Ovary (tissue), 9 donors: ENCODE measurements around the gene ITPR3. TPM values are rescaled to one million over a fixed set of nuclear protein-coding genes. Genes with fewer than 3 reads are reported as not detected.

Source experiments
- DNase-seq, 5 donors: peaks; one replicate each; pipeline ENCODE4 v3.0.0-alpha.2; 2019 to 2020
- H3K27ac ChIP-seq, 2 donors: fragments of 200-600 bp; one replicate each; pipeline versions ENCODE4 v1.5.1 to v1.8.0; 2019 to 2022
- H3K27me3 ChIP-seq: fragments of 200-600 bp; one replicate; pipeline ENCODE4 v1.8.0; 2022
- H3K36me3 ChIP-seq: fragments of 200-600 bp; sonication (generic); one replicate; pipeline ENCODE4 v1.5.1; 2019
- H3K4me1 ChIP-seq: one replicate; pipeline ENCODE4 v1.8.1; 2013; ENCODE audit warnings: mild to moderate bottlenecking, moderate library complexity; ENCODE audit not compliant: insufficient read depth
- H3K4me3 ChIP-seq: fragments of 200-600 bp; sonication (generic); one replicate; pipeline ENCODE4 v1.5.1; 2017
- H3K9me3 ChIP-seq, 2 donors: fragments of 200-600 bp in 1 of 2; sonication (generic) in 1 of 2; one replicate each; pipeline versions ENCODE4 v1.5.1 to v1.8.1; 2013 to 2019; ENCODE audit warnings: mild to moderate bottlenecking in 1 of 2, moderate library complexity in 1 of 2
- EP300 ChIP-seq: sonication (generic); formaldehyde crosslinking; IDR thresholded peaks from one replicate; pipeline ENCODE4 v1.6.1; 2017; ENCODE audit warnings: antibody characterized with exemption
- POLR2A ChIP-seq: fragments of 450-650 bp; IDR thresholded peaks from one replicate; pipeline ENCODE4 v1.6.1; 2017; ENCODE audit warnings: antibody characterized with exemption, mild to moderate bottlenecking, moderate library complexity
- WGBS, 3 donors: extraction: QIAGEN DNeasy Blood & Tissue Kit in 1 of 3; methylation state at CpG; one replicate each; pipeline versions ENCODE4 v1.1.5 to v1.1.7; 2013 to 2017; 5-methylcytosine and 5-hydroxymethylcytosine counted together
- intact Hi-C, 4 donors: fragments of 100-400 bp; cut with DNase I; formaldehyde crosslinking; loops; one replicate each; pipeline versions ENCODE4 v1.11.0 to v1.15.1; 2022 to 2023
- polyA plus RNA-seq, 2 donors: library from polyadenylated mRNA; stranded (reverse); fragments of 200-250 nt in 1 of 2; fragments of 350-450 nt in 1 of 2; fragmentation: Illumina TruSeq in 1 of 2; extraction: RNeasy Lipid Tissue Mini Kit (QIAGEN cat#74804) in 1 of 2; gene quantifications; one replicate each; pipeline ENCODE4 v1.2.3, GENCODE V29; 2013 to 2014
- total RNA-seq, 7 donors: library from RNA; depleted of rRNA in 2 of 7; stranded (reverse); fragments of >200 nt in 2 of 7; fragmentation: NEBNext Ultra II Directional in 3 of 7; extraction: Animal tissue kit (Norgen Biotek cat#: 25700) in 3 of 7; gene quantifications; one replicate each; pipeline versions ENCODE4 v1.1.0 to v1.2.4, GENCODE V29; 2016 to 2023
- TF ChIP-seq, protein P1 (sequence below), 3 donors: fragments of 450-650 bp in 2 of 3; fragments of 200-600 bp in 1 of 3; IDR thresholded peaks; one replicate each; pipeline versions ENCODE4 v1.5.1 to v1.8.0; 2016 to 2022; ENCODE audit warnings: antibody characterized with exemption in 3 of 3, mild to moderate bottlenecking in 1 of 3
- donor health status: DM: no; HTN: no; CAD: no; lungs with moderate emphysema.
- donor health status: DM: no; HTN: no; CAD: no.
- donor health status: Bipolar disorder and iron deficiency.
- donor health status: DM: yes; HTN: yes; CAD: no.
- donor health status: DM: no; HTN: no; CAD: no.
- donor health status: DM: yes; HTN: yes; CAD: no.

Gene ITPR3
- total and polyA plus RNA-seq, 9 donors, result 3.6 to 31.1 (median 11.7) TPM

DNA sequence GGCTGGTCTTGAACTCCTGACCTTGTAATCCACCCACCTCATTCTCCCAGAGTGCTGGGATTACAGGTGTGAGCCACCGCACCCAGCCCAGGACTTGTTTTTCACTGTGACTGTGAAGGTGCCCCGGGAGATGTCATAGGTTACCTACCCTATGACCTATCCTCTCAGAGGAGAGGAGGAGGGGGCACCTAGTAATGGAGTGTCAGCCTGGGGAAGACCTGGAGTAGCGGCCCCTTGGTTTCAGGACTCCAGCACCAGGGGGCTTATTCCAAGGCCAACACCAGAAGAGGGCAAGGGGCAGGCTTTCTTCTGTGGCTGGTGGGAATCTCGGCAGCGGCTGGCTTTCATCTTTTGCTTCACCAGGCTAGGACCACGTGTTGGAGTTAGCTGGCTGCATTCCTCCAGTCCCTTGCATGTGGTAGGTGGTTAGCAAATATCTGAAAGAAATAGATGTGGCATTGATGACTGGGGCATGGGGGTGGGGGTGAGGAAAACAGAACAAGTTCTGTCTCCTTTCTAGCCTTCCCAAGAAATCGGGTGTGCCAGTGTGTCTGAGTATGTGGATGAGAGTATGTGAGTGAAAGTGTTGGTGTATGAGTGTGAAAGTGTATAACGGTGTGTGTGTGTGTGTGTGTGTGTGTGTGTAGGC is 7.9 kb upstream of the ITPR3 start:
- no peak for DNase-seq
- Histone ChIP-seq H3K27ac (no peak overlapping the region), H3K36me3 (no peaks in the 10 kb centered on the region), H3K4me3 (no peak overlapping the region), H3K27me3 (no peaks in the 10 kb centered on the region), H3K4me1 (no peaks in the 10 kb centered on the region), H3K9me3 (no peaks in the 10 kb centered on the region)
- WGBS, 3 donors, result 78 to 82% (median 79%) methylated on average over 8 of the region's 8 CpGs
- intact Hi-C loops, result no loop called here
- TF ChIP-seq EP300, result no peak
- TF ChIP-seq, protein P1, sequence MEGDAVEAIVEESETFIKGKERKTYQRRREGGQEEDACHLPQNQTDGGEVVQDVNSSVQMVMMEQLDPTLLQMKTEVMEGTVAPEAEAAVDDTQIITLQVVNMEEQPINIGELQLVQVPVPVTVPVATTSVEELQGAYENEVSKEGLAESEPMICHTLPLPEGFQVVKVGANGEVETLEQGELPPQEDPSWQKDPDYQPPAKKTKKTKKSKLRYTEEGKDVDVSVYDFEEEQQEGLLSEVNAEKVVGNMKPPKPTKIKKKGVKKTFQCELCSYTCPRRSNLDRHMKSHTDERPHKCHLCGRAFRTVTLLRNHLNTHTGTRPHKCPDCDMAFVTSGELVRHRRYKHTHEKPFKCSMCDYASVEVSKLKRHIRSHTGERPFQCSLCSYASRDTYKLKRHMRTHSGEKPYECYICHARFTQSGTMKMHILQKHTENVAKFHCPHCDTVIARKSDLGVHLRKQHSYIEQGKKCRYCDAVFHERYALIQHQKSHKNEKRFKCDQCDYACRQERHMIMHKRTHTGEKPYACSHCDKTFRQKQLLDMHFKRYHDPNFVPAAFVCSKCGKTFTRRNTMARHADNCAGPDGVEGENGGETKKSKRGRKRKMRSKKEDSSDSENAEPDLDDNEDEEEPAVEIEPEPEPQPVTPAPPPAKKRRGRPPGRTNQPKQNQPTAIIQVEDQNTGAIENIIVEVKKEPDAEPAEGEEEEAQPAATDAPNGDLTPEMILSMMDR (IDR thresholded peaks at IDR 0.05), result no peak
- TF ChIP-seq POLR2A, result no peak

DNA sequence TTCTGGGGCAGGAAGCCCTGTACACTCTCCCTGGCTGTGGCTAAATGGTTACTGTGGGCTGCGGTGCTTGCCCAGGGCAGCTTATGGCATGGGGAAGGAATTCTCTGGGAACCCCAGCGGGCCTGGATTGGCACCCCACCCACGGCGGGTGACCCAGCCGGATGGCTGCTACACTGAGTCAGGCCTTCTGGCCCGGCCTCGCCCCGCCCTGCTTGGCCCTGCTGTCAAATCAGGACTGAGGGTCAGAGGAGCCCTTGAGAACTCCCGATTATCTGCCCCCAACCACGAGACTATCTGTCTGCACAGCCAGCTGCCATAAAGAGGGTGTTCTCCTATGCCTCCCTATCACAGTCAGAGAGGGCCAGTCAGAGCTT is 7.3 kb upstream of the ITPR3 start:
- H3K9me3 ChIP-seq, result no peaks in the 10 kb centered on the region
- no peaks in the 10 kb centered on the region for H3K36me3 ChIP-seq
- TF ChIP-seq, protein P1 (IDR thresholded peaks at IDR 0.05), result no peak
- TF ChIP-seq EP300 (no peak), POLR2A (no peak)
- no peak for DNase-seq
- intact Hi-C loops, result no loop called here
- 72 to 77% (median 75%) methylated on average over 9 to 10 of the region's 10 CpGs for WGBS, 3 donors
- no peak overlapping the region for H3K4me3 ChIP-seq
- H3K27ac ChIP-seq, result no peak overlapping the region
- H3K4me1 ChIP-seq, result no peaks in the 10 kb centered on the region
- no peaks in the 10 kb centered on the region for H3K27me3 ChIP-seq

DNA sequence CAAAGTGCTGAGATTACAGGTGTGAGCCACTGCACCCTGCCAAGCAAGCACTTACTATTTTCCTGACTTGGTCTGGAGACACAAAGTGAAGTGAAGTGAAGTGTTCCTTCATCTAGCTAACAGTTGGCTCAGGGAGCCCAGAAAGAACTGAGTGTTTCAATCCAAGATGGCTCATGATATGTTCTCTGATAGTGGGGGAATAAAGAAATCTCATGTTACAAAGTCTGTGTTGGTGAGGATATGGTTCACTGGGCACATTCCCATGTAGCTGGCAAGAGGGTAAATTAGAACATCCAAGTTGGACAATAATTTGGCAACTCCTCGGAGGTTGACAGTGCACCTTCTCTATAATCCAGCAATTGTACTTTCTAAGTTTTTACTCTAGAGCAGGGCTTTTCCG is 5.0 kb upstream of the ITPR3 start:
- DNase-seq, result no peak
- Histone ChIP-seq H3K4me3 (no peak overlapping the region), H3K4me1 (no peaks in the 10 kb centered on the region), H3K36me3 (no peaks in the 10 kb centered on the region), H3K27me3 (no peaks in the 10 kb centered on the region), H3K9me3 (no peaks in the 10 kb centered on the region), H3K27ac (no peak overlapping the region)
- no peak for TF ChIP-seq POLR2A
- no peak for TF ChIP-seq EP300
- 89 to 91% methylated on average over 2 of the region's 2 CpGs; no CpG with 5 or more reads in 1 of the 3 donors for WGBS, 3 donors
- intact Hi-C loops, result no loop called here

DNA sequence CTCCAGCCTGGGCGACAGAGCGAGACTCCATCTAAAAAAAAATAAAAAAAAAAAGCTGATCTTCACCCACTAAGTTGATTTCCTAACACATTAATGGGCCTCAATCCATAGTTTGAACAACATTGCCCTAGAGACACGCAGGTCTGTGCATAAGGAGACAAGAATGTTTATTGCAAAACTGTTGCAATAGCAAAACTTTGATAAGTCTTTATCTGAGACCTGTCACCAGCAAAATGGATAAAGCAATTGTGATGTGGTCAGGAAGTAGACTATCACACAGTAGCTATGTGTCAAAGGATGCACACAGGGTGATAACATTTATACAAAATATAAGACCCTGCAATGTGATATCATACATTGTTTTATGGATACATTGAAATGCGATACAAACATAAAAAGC is 4.2 kb upstream of the ITPR3 start:
- no peak overlapping the region for H3K4me3 ChIP-seq
- H3K27me3 ChIP-seq, result no peaks in the 10 kb centered on the region
- TF ChIP-seq, protein P1 (IDR thresholded peaks at IDR 0.05), result no peak
- no peak for TF ChIP-seq POLR2A
- TF ChIP-seq EP300, result no peak
- no peaks in the 10 kb centered on the region for H3K36me3 ChIP-seq
- no peaks in the 10 kb centered on the region for H3K4me1 ChIP-seq
- H3K9me3 ChIP-seq, result no peaks in the 10 kb centered on the region
- H3K27ac ChIP-seq, result no peak overlapping the region
- intact Hi-C loops, result no loop called here
- no peak for DNase-seq
- 87 to 94% methylated on average over 4 of the region's 4 CpGs; no CpG with 5 or more reads in 1 of the 3 donors for WGBS, 3 donors

DNA sequence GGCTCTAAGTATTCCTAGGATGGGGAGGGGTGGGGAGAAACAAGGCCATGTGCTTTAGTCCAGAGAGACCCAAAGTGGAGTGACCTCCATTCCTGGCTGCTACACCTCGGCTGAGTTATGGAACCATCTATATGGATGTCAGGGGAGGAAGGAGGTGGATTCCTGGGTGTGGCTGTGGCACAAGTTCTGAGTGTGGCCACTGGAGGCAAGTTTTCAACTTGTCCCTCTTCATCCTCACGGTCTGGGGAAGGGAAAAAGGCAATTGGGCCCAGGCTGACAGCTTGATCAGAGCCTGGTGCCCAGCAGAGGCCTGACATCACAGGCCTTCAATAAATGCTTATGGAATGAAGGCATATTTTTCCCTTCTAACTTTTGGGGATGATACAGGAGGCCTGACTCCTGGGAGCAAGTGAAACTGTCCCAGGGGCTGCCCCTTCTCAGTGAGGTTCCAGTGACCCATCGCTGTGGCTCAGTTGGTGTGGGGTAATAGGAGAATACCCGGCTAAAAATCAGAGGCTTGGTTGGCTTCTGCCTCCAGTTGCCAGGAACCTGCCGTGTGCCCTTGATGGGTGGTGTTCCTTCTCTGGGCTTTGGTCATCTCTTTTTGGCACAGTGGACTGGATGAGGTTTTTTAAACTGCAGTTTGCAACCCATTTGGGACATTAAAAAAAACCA is 1.8 kb upstream of the ITPR3 start:
- no peaks in the 10 kb centered on the region for H3K9me3 ChIP-seq
- TF ChIP-seq EP300, result no peak
- no peak for TF ChIP-seq POLR2A
- TF ChIP-seq, protein P1 (IDR thresholded peaks at IDR 0.05), result no peak
- no peak overlapping the region for H3K4me3 ChIP-seq
- no peaks in the 10 kb centered on the region for H3K36me3 ChIP-seq
- H3K27me3 ChIP-seq, result no peaks in the 10 kb centered on the region
- H3K27ac ChIP-seq, result no peak overlapping the region
- no peaks in the 10 kb centered on the region for H3K4me1 ChIP-seq
- DNase-seq, result no peak
- WGBS, 3 donors, result 59 to 67% (median 66%) methylated on average over 5 of the region's 5 CpGs
- intact Hi-C loops, result no loop called here
